NCI-H748 treated with DMSO at 0.1 percent for 48 hours (cell line): ENCODE data around the gene OLFML2B.

Experiments
- DNase-seq: peaks from one replicate; lab custom pipeline; 2025; lab: John Stamatoyannopoulos, UW

The OLFML2B gene

GRCh38 chr1:161945306-161946060, 78.2 kb downstream of the OLFML2B start:
- no peak for DNase-seq

GRCh38 chr1:161944381-161944780, 79.3 kb downstream of the OLFML2B start:
- DNase-seq, result no peak

DNA sequence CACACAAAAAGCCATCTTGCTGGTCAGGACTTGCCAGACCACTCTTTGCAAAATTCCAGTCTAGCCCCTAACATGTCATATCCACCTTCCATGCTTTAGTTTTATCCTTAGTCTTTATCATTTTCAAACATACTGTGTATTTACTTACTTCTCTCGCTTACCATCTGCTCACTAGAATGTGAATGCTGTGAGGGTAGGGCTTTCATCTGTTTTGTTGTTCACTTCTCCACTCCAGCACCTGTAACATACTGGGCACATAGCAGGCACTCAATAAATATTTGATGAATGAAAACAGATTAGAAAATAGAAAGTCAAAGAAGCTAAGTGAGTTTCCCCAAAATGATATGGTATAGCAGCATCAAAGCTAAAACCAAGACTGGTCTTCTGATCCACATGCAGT, 79.9 kb downstream of the OLFML2B start:
- no peak for DNase-seq

GRCh38 chr1:161941726-161942436, 81.8 kb downstream of the OLFML2B start:
- DNase-seq, result no peak

- DNase-seq, result no peak
These were observed 82.6 kb downstream of the OLFML2B start for GRCh38 chr1:161940866-161941591.

DNA sequence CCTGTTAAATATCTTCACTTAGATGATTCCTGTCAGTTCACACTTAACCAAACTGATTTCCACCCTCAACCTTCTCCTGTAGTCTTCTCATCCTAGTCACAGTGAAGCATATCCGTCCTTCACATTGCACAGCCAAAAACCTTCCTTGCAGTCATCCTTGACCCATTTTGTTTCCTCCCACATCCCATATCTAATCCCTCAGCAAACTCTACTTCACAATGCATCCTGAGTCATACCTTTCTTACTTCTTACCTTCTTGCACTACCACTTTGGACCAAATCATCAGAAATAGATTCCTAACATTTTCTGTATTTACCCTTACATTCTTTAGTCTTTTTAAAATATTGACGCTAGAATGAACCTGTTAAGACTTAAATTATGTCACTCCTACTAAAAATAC, 86.9 kb downstream of the OLFML2B start:
- no peak for DNase-seq

- no peak for DNase-seq
These were observed 88.4 kb downstream of the OLFML2B start for GRCh38 chr1:161935264-161935663.

DNA sequence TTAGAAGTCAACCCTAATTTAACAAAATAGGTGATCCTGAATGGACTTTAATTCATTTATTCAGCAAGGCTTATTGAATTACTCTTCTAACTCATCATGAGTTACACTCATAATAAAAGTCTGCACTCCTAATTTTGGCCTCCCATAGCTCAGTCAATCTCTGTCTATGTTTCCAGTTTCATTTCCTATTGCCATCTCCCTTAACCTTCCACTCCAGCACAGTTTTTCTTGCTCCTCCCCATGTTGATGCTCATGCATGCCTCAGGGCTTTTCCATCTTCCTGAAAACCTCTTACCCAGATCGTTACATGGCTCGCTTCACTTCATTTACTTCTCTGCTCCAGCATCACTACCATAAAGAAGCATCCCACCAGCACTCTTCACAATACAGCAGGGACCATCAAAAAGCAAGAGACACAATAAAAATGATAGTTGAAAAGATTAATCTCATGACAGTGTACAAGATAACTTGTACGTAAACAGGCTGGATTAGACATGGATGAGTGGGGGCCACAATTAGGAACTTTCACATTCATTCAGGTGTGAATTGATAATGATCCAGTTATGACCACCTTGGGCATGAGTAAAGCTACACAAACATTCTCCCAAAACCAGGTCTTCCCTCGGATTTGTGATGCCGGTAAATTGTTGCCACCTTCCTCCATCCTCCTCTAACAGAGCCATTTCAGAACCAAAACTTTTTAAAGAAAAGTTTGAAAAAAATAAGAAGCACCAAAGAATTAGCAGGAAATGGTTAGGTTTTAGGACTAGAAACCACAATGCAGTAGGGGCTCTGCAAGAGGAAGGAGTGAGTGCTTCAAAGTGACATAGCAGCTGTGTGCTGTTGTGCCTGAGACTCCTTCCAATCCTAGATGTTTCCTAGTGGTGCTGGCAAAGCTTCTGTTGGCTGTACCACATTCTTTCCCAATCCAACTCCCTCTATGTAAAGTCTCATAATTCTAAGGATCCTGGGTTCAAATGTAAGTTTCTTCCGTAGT, 89.8 kb downstream of the OLFML2B start:
- no peak for DNase-seq
